B cell (primary cell): ENCODE data around the gene MYO16. TPM values are rescaled to one million over a fixed set of nuclear protein-coding genes. Genes with fewer than 3 reads are reported as not detected.

Experiments used
- ATAC-seq: fragments of 200-7000 bp; cut with Tn5 transposase; one replicate; pipeline ENCODE4 v1.10.0; 2021; ENCODE audit warnings: low read depth, mild to moderate bottlenecking, moderate number of reproducible peaks, moderate library complexity
- CTCF ChIA-PET: fragments of 350-600 bp; sonication (Branson Sonifier 250); formaldehyde crosslinking; loops from one replicate; lab custom pipeline; 2021; ENCODE audit warnings: antibody characterized with exemption, inconsistent platforms; lab: Charles Lee
- POLR2A ChIA-PET: fragments of 350-600 bp; sonication (Branson Sonifier 250); formaldehyde crosslinking; loops from one replicate; lab custom pipeline; 2021; ENCODE audit warnings: antibody characterized with exemption; lab: Charles Lee
- DNase-seq: peaks from one replicate; pipeline ENCODE4 v3.0.0; 2013
- H2AFZ ChIP-seq: 2 replicates; pipeline ENCODE4 v1.6.1; 2012; ENCODE audit warnings: mild to moderate bottlenecking, low read depth, low read length; ENCODE audit not compliant: insufficient read depth, poor library complexity, severe bottlenecking
- H3K27ac ChIP-seq, 2 donors: 1 replicate in 1 of 2; 2 replicates in 1 of 2; pipeline ENCODE4 v1.5.1; 2012 to 2013; ENCODE audit warnings: low read length in 2 of 2, mild to moderate bottlenecking in 2 of 2, moderate library complexity in 1 of 2
- H3K27me3 ChIP-seq, 4 experiments: fragments of 200-600 bp in 1 of 4; sonication (generic) in 1 of 4; replicated peaks in 1 of 4; 1 replicate in 2 of 4; 2 replicates in 2 of 4; pipeline versions ENCODE4 v1.6.1 to v1.7.0; 2013 to 2016; ENCODE audit warnings: low read length in 3 of 4, mild to moderate bottlenecking in 2 of 4, mixed read lengths in 1 of 4, moderate library complexity in 1 of 4; ENCODE audit not compliant: insufficient read depth in 4 of 4, control insufficient read depth in 3 of 4; ENCODE audit errors: control extremely low read depth in 1 of 4
- H3K36me3 ChIP-seq, 2 experiments: replicated peaks in 1 of 2; 1 replicate in 1 of 2; 2 replicates in 1 of 2; pipeline versions ENCODE4 v1.6.1 to v1.7.1; 2013; ENCODE audit warnings: low read length in 1 of 2; ENCODE audit not compliant: insufficient read depth in 2 of 2, control insufficient read depth in 1 of 2; ENCODE audit errors: control extremely low read depth in 1 of 2, extremely low read depth in 1 of 2
- H3K4me1 ChIP-seq, 2 donors: fragments of 200-600 bp in 1 of 2; sonication (generic) in 1 of 2; 1 replicate in 1 of 2; 2 replicates in 1 of 2; pipeline versions ENCODE4 v1.5.1 to v1.6.1; 2013 to 2017; ENCODE audit warnings: low read length in 2 of 2; ENCODE audit not compliant: control insufficient read depth in 2 of 2, insufficient read depth in 2 of 2
- H3K4me2 ChIP-seq: replicated peaks from 2 replicates; pipeline ENCODE3; 2012; ENCODE audit warnings: mild to moderate bottlenecking, low read depth, low read length; ENCODE audit not compliant: poor library complexity, severe bottlenecking
- H3K4me3 ChIP-seq, 5 experiments: fragments of 200-600 bp in 1 of 5; sonication (generic) in 1 of 5; 1 replicate in 3 of 5; 2 replicates in 2 of 5; pipeline versions ENCODE4 v1.5.1 to v1.7.0; 2011 to 2016; ENCODE audit warnings: low read length in 4 of 5, mild to moderate bottlenecking in 4 of 5, low read depth in 2 of 5, control low read depth in 1 of 5, moderate library complexity in 1 of 5; ENCODE audit not compliant: insufficient read depth in 1 of 5; ENCODE audit errors: control extremely low read depth in 1 of 5, extremely low read depth in 1 of 5
- H3K79me2 ChIP-seq: fragments of 200-600 bp; sonication (generic); one replicate; pipeline ENCODE4 v1.6.0; 2016; ENCODE audit warnings: low read length; ENCODE audit not compliant: control insufficient read depth, insufficient read depth
- H3K9ac ChIP-seq: fragments of 200-600 bp; sonication (generic); 2 replicates; pipeline ENCODE4 v1.6.1; 2017; ENCODE audit warnings: mild to moderate bottlenecking, low read length, moderate library complexity
- H3K9me3 ChIP-seq, 3 donors: one replicate each; pipeline versions ENCODE4 v1.6.1 to v1.7.1; 2013; ENCODE audit warnings: low read length in 2 of 3; ENCODE audit not compliant: control insufficient read depth in 2 of 3, insufficient read depth in 1 of 3; ENCODE audit errors: control extremely low read depth in 1 of 3
- H4K20me1 ChIP-seq: 2 replicates; pipeline ENCODE4 v1.6.0; 2012; ENCODE audit warnings: mild to moderate bottlenecking, low read length; ENCODE audit not compliant: insufficient read depth, control insufficient read depth, poor library complexity, severe bottlenecking
- H3K27ac Mint-ChIP-seq: one replicate; pipeline ENCODE4 v1.8.0; 2021; ENCODE audit warnings: mixed read lengths
- H3K27me3 Mint-ChIP-seq: one replicate; pipeline ENCODE4 v1.8.0; 2021; ENCODE audit warnings: mixed read lengths
- H3K4me1 Mint-ChIP-seq: one replicate; pipeline ENCODE4 v1.8.0; 2021; ENCODE audit warnings: mixed read lengths
- H3K4me3 Mint-ChIP-seq: one replicate; pipeline ENCODE4 v1.8.0; 2021; ENCODE audit warnings: mixed read lengths
- H3K9me3 Mint-ChIP-seq: one replicate; pipeline ENCODE4 v1.8.0; 2022; ENCODE audit warnings: mixed read lengths; ENCODE audit not compliant: insufficient read depth
- EZH2 ChIP-seq: IDR thresholded peaks from 2 replicates; pipeline ENCODE4 v1.6.1; 2012; ENCODE audit warnings: borderline replicate concordance, low read depth, mild to moderate bottlenecking, moderate library complexity, low read length; ENCODE audit not compliant: insufficient read depth, poor library complexity, severe bottlenecking
- WGBS: methylation state at CpG from one replicate; pipeline ENCODE4 v1.1.5; 2013; ENCODE audit warnings: missing lambda C conversion rate; ENCODE audit not compliant: insufficient coverage; 5-methylcytosine and 5-hydroxymethylcytosine counted together
- intact Hi-C: fragments of 100-400 bp; cut with micrococcal nuclease; formaldehyde crosslinking; loops from one replicate; pipeline ENCODE4 v1.10.0; 2022
- polyA plus RNA-seq: library from polyadenylated mRNA; depleted of rRNA; stranded (reverse); fragments of >200 nt; gene quantifications from 2 replicates; pipeline ENCODE4 v1.2.3, GENCODE V29; 2012
- total RNA-seq, 2 donors: library from RNA; stranded (reverse); fragments of 120-200 nt in 1 of 2; gene quantifications; 1 replicate in 1 of 2; 2 replicates in 1 of 2; pipeline versions ENCODE4 v1.2.3 to v1.2.4, GENCODE V29; 2013 to 2022
- TF ChIP-seq, protein P1 (sequence below): fragments of 200-600 bp; IDR thresholded peaks from one replicate; pipeline ENCODE4 v1.8.0; 2022; ENCODE audit warnings: antibody characterized with exemption, mild to moderate bottlenecking

The MYO16 gene
- total and polyA plus RNA-seq, 2 donors (not counting 1 experiment from before 2014, with no cell fraction given) = not detected

DNA sequence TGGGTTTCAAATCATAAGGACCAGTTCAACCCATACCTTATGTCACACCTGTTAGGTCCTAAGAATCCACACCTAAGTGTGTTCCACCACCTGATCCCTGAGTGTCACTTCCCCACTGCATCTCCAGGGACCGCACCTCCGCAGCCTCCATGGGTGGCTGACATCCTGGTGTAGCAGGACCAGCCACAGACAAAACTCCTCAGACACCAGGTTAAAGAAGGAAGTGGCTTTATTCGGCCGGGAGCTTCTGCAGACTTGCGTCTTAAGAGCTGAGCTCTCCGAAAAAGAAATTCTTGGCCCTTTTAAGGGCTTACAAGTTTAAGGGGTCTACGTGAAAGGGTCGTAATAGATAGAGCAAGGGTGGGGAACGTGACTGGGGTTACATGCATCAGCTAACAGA, 509.9 kb downstream of the MYO16 start:
- no peak overlapping the region for H3K4me3 ChIP-seq
- peaks cover 0 to 10% (median 0%) of the 10 kb centered on the region in 3 donors for H3K9me3 ChIP-seq
- TF ChIP-seq, protein P1, sequence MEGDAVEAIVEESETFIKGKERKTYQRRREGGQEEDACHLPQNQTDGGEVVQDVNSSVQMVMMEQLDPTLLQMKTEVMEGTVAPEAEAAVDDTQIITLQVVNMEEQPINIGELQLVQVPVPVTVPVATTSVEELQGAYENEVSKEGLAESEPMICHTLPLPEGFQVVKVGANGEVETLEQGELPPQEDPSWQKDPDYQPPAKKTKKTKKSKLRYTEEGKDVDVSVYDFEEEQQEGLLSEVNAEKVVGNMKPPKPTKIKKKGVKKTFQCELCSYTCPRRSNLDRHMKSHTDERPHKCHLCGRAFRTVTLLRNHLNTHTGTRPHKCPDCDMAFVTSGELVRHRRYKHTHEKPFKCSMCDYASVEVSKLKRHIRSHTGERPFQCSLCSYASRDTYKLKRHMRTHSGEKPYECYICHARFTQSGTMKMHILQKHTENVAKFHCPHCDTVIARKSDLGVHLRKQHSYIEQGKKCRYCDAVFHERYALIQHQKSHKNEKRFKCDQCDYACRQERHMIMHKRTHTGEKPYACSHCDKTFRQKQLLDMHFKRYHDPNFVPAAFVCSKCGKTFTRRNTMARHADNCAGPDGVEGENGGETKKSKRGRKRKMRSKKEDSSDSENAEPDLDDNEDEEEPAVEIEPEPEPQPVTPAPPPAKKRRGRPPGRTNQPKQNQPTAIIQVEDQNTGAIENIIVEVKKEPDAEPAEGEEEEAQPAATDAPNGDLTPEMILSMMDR = no peak
- TF ChIP-seq EZH2 = no peak
- ATAC-seq (no peak), DNase-seq (no peak)
- no peaks in the 10 kb centered on the region for H3K36me3 ChIP-seq
- Mint-ChIP-seq H3K27ac (no peak overlapping the region), H3K27me3 (peaks cover 35% of the 10 kb centered on the region), H3K4me1 (no peaks in the 10 kb centered on the region), H3K9me3 (no peaks in the 10 kb centered on the region), H3K4me3 (no peak overlapping the region)
- H3K4me1 ChIP-seq = no peaks in the 10 kb centered on the region
- 99% methylated on average over 7 of the region's 9 CpGs for WGBS
- intact Hi-C loops = no loop called here
- H3K79me2 ChIP-seq = no peaks in the 10 kb centered on the region
- CTCF ChIA-PET = no interaction called here
- no peaks in the 10 kb centered on the region for H4K20me1 ChIP-seq
- H2AFZ ChIP-seq = no peak overlapping the region
- no peak overlapping the region for H3K27ac ChIP-seq
- H3K4me2 ChIP-seq = no peak overlapping the region
- peaks cover 0 to 19% (median 6%) of the 10 kb centered on the region in 4 experiments for H3K27me3 ChIP-seq
- H3K9ac ChIP-seq = no peak overlapping the region
- POLR2A ChIA-PET = no interaction called here

DNA sequence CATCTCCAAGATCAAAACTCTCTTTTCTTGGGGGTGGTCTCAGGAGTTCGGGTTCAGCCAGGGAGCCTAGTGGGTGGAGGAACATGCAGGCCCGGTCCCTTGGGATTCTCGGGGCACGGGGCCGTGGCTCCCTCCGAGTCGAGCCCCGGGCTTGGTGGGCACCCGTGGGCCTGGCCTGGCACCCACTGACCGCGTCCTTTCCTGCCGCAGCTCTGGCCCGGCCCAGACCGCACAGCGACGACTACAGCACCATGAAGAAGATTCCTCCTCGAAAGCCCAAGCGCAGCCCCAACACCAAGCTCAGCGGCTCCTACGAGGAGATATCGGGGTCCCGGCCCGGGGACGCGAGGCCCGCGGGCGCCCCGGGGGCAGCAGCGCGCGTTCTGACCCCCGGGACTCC, 510.6 kb downstream of the MYO16 start:
- DNase-seq = no peak
- ChIA-PET CTCF (no interaction called here), POLR2A (no interaction called here)
- no peak for TF ChIP-seq EZH2
- Histone ChIP-seq H3K36me3 (no peaks in the 10 kb centered on the region), H3K4me3 (no peak overlapping the region), H3K27ac (no peak overlapping the region), H3K27me3 (peaks cover 0 to 19% (median 11%) of the 10 kb centered on the region in 4 experiments), H3K79me2 (no peaks in the 10 kb centered on the region), H4K20me1 (no peaks in the 10 kb centered on the region), H3K9ac (no peak overlapping the region), H3K4me2 (no peak overlapping the region), H2AFZ (no peak overlapping the region), H3K9me3 (peaks cover 0 to 10% (median 0%) of the 10 kb centered on the region in 3 donors), H3K4me1 (no peaks in the 10 kb centered on the region)
- H3K27me3 Mint-ChIP-seq = peaks cover 35% of the 10 kb centered on the region
- H3K4me1 Mint-ChIP-seq = no peaks in the 10 kb centered on the region
- intact Hi-C loops = no loop called here
- H3K27ac Mint-ChIP-seq = no peak overlapping the region
- no peak for ATAC-seq
- no peak overlapping the region for H3K4me3 Mint-ChIP-seq
- no peaks in the 10 kb centered on the region for H3K9me3 Mint-ChIP-seq
- 79% methylated on average over 33 of the region's 33 CpGs for WGBS
